ENCODE results near the gene SRPK2.

GRCh38 chr7:105178928-105179541 is 209.7 kb downstream of the SRPK2 start:
- no peak for TF ChIP-seq CTCF (conservative IDR thresholded peaks at IDR 0.05; ENCODE audit: low read depth, low read length)
- no peak for TF ChIP-seq EZH2 (IDR thresholded peaks at IDR 0.05; ENCODE audit: borderline replicate concordance, low read depth, low read length, poor library complexity, severe bottlenecking)
